Stimulated activated naive CD4-positive, alpha-beta T cell (primary cell): Measurements from ENCODE around the gene PLK1.
A peak's percentile ranks its signal among the peaks of the same experiment; 100 is the strongest.
"Not testable (repeated sequence)": the region's sequence is repeated elsewhere in the genome, so short reads cannot be mapped to it uniquely, and the experiment has no call there.

Experiments used
- DNase-seq, 6 experiments: peaks; one replicate each; lab custom pipeline; 2025; lab: John Stamatoyannopoulos, UW

PLK1 gene

DNA sequence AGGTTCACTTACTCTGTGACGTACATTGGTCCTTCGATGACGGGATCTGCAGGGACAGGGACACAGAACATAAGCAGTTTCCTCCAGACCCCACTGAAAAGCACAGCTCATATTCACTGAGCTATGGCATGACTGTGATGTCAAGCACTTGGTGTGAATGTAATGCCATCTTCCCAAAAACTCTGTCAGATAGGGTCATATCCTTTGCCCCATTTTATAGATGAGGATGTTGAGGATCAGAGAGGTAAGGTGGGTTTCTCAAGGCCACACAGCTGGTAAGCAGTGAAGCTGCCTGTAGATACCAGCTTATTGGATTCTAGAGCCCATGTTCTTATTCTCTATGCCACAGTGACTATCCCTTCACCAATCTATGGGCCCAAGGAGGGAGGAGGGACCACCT lies 31.8 kb downstream of the PLK1 start:
- no peak for DNase-seq

DNA sequence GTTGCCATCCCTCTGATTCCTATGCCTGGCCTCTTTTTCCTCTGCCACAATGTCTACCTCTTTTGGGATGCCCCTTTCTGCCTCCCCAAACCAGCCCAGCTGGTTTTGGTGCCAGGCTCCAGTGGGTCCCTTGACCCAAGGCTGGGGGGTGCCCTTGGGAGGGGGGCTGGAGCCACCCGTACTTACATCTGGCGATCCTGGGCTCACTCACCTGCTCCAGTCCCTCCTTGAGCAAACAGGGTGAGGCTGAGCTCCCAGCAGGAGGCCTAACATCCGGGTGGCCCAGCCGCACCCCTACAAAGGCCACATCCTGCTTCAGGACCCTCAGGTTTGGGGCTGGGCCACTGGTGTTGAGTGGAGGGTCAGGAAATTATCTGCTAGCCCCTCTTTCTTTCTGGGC lies 33.1 kb downstream of the PLK1 start:
- DNase-seq = no peak

DNA sequence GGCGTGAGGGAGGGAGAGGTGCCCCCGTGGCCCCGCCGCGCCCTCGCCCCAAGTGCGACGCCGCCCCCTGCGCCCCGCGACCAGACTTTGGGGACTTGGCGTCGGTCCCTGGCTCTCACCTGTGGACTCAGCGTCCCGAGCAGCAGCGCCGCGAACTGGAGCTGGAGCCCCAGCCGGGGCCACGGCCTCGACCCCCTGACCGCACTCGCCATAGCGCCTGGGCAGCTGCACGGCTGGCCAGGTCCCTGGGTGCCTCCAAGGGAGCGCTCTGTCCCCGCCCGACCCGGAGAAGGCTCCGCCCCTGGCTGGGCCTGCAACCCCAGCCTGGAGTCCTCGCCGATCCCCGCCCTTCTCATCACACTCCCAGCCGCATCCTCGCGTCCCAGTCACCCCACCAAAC lies 34.3 kb downstream of the PLK1 start, which contains the start of gene ERN2:
Gene ERN2, minus strand, starts transcription at position 247 of the 400 bp plus-strand sequence. Its CDS starts 35 bp downstream, at position 212.
- no peak for DNase-seq

- no peak for DNase-seq
Measured at GRCh38 chr16:23716484-23716883, 37.8 kb downstream of the PLK1 start.

GRCh38 chr16:23722613-23723240 lies 44.0 kb downstream of the PLK1 start:
- DNase-seq = not testable (repeated sequence)

DNA sequence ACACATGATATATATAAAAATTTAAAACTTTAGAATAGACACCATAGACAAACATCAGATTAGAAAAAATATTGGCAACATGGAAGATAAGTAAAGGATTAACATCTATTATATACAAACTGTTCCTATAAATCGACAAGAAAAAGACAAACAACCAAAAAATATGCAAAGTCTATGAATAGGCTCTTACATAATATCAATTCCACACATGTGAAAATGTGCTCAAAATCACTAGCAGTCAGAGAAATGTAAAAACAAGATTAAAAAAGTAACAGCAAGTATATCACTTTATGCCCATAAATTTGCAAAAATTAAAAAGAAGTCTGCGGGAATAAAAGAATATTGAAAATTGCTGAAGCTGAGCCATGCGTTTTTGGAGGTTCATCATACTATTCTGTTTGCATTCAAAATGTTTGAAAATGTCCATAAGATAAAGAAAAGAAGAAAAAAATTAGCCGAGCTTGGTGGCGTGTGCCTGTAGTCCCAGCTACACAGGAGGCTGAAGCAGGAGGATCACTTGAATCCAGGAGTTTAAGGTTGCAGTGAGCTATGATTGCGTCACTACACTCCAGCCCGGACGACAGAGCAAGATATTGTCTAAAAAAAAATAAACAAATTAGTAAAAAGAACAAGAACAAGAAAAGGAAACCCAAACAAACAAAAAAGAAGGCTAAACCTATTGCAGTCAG lies 45.6 kb downstream of the PLK1 start:
- no peak for DNase-seq

DNA sequence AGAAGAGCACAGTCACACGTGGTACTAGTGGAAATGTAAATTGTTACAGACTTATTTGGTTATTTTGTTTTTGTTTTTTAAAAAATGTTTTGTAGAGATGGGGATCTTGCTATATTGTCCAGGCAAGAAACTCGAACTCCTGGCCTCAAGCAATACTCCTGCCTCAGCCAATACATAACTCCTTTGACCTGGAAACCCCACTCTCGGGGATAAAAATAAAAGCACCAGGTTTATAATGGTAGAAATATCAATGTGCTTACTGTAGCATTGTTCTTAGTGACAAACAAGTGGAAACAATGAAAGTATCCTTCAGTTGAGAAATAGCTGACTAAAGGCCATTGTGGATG lies 46.1 kb downstream of the PLK1 start:
- no peak for DNase-seq

GRCh38 chr16:23726710-23727109 lies 48.0 kb downstream of the PLK1 start:
- no peak for DNase-seq

DNA sequence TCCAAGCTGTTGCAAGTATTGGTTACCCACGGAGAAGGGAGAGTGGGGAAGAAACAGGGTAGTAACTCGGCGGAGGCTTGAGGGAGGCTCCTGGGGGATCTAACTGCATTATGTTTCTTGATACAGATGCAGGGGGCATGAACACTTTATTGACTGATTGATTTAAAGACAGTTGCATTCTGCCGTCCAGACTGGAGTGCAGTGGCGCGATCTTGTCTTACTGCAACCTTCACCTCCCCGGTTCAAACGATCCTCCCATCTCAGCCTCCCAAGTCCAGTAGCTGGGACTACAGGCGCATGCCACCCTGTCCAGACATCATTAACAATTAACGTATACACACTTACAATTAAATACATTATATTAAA lies 49.4 kb downstream of the PLK1 start:
- peak in 1 of 6 experiments; percentile 1 for DNase-seq

GRCh38 chr16:23729503-23730424 lies 51.1 kb downstream of the PLK1 start:
- DNase-seq = no peak

DNA sequence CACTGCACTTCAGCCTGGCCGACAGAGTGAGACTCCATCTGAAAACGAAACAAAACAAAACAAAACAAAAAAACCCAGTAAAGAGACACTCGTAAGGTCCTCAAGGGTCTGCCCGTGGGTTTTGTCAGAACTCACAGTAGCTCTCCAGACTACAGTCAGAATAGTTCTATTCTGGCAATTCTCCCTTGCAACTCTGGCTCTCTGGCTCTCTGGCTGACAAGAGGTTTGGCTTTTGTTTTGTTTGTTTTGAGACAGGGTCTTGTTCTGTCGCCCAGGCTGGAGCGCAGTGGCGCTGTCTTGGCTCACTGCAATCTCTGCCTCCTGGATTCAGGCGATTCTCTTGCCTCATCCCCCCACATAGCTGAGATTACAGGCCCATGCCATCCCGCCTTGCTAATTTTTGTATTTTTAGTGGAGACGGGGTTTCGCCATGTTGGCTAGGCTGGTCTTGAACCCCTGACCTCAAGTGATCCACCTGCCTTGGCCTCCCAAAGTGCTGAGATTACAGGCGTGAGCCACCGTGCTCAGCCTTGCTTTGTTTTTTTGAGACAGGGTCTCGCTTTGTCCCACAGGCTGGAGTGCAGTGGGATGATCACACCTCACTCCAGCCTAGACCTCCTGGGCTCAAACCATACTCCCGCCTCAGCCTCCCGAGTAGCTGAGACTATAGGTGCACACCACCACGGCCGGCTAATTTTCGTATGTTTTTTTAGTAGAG lies 55.6 kb downstream of the PLK1 start:
- DNase-seq = no peak

GRCh38 chr16:23737423-23738028 lies 58.8 kb downstream of the PLK1 start:
- not testable (repeated sequence) for DNase-seq

DNA sequence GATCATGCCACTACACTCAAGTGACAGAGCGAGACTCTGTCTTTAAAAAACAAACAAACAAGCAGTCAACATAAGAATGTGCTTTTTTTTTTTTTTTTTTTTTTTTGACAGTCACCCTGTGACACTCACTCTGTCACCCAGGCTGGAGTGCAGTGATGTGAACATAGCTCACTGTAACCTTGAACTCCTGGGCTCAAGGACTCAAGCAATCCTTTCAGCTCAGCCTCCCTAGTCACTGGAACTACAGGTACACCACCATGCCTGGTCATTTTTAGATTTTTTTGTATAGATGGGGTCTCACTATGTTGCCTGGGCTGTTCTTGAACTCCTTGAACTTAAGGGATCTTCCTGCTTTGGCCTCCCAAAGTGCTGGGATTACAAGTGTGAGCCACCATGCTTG lies 60.8 kb downstream of the PLK1 start:
- DNase-seq = no peak
